Choroid plexus epithelial cell (primary cell): Measurements from ENCODE around the gene SMIM41.

Source experiments
- DNase-seq: peaks from one replicate; pipeline ENCODE4 v3.0.0-alpha.2; 2010; ENCODE audit warnings: low read depth
- H3K4me3 ChIP-seq: 2 replicates; pipeline ENCODE4 v1.5.1; 2011; ENCODE audit warnings: low read depth, mild to moderate bottlenecking, control low read depth, low read length, moderate library complexity
- CTCF ChIP-seq: conservative IDR thresholded peaks from 2 replicates; pipeline ENCODE4 v1.5.1; 2011; ENCODE audit warnings: low read depth, mild to moderate bottlenecking, control low read depth, inconsistent platforms, low read length, moderate library complexity

The SMIM41 gene

GRCh38 chr12:52079576-52080402 lies at the start of gene SMIM41:
Gene SMIM41 (plus strand): TSS chr12:52079704. CDS start chr12:52079780, 76 bp downstream.
- DNase-seq = no peak
- no peak within 1 kb of the TSS for H3K4me3 ChIP-seq
- no peak for TF ChIP-seq CTCF

GRCh38 chr12:52032446-52032803 lies 47.1 kb upstream of the SMIM41 start:
- TF ChIP-seq CTCF = no peak
- peak overlapping the region; percentile 38 for H3K4me3 ChIP-seq

DNA sequence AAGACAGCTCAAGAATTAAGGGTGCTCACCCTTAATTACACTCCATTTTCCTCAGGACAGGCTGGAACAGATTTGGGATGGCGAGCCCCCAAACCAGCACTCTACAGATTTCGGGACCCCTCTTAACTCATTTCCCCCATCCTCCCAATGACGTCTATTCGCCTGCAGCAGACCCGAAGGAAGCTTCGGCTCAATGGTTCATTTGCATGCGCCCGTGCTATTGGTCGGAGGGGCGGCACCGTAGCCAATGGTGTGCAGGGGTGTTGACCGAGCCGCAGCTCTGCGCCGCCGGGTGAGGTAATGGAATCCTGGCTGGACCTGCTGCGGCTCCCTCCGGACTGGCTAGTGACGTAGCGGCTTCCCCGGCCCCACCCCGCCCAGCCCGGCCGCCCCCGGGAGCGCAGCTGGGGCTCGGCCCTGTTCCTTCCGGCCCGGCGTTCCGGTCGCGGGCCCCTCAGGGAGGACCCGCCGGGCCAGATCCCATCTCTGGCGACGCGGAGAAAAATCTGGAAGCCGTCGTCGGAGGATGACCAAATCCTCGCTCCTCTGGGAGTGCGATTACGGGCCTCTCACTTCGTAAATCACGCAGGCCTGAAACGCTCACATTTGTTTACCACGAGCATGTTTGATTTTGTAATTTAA lies 46.6 kb upstream of the SMIM41 start:
- peak overlapping the region; percentile 53 for H3K4me3 ChIP-seq
- peak; percentile 98 for DNase-seq
- no peak for TF ChIP-seq CTCF

More at GRCh38 chr12:52032446-52032803, 47.1 kb upstream of the SMIM41 start:
- DNase-seq = peak; percentile 91

DNA sequence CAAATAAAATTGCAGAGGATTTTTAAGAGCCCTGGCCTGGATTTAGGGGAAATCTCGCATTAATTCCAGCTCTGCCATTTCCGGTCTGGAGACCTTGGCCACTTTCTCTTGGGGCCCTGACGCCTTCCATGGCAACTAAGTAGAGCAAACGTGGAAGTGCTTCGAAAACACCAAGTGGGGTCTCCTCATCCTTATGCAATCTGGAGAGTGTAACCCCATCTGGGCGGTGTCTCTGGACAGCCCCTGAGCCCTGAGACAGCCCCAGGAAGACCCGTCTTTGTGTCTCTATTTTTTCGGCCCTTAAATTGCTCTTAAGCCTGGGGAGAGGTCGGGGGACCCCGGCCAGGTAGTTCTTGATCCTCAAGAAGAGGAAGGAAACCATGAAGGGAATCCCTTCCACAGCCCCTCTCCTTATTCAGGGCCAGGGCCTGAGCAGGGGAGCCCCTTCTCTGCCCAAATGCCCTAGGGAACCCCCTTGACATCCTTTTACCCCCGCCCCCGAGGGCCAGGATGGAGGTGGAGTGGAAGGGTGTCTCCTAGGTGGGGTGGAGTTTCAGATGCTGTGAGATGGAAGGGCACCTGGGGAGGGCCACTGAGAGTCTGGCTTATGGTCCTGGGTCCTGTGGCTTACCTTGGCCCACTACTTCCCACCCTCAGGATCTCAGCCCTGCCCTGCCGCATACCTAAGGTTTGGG lies 45.9 kb upstream of the SMIM41 start:
- no peak for DNase-seq

DNA sequence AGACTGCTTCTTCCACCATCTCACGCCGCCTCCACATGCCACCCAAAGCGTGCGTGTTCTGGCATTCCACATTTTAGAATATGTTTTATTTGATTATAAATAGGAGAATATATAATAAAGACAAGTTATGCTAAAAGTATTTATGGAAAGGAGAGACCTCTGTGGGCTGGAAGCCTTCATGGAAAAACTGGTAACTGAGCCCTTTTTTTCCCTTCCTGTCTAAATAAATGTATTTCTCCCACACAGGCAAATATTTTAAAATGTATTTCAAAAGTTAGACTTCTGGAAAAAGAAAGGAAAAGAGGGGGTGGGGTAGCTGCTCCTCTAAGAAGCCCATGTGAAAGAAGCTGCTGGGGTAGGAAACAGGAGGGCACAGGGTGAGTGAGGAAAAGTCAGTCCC lies 44.3 kb upstream of the SMIM41 start:
- no peak for TF ChIP-seq CTCF
- DNase-seq = no peak
- H3K4me3 ChIP-seq = no peak overlapping the region

More for the DNA sequence above, 45.9 kb upstream of the SMIM41 start:
- no peak for TF ChIP-seq CTCF
- H3K4me3 ChIP-seq = peak overlapping the region; percentile 53

- no peak for DNase-seq
- no peak overlapping the region for H3K4me3 ChIP-seq
- TF ChIP-seq CTCF = no peak
Observed at GRCh38 chr12:52035926-52036325, 43.6 kb upstream of the SMIM41 start.
